PC-3 (cell line): ENCODE measurements around the gene IKZF1.

ENCODE experiments used
- CTCF ChIP-seq: fragments of 300-600 bp; sonication (generic); conservative IDR thresholded peaks from 2 replicates; pipeline ENCODE4 v1.5.1; 2017; ENCODE audit warnings: antibody characterized with exemption, low read depth, mild to moderate bottlenecking, low read length
- EZH2 ChIP-seq: fragments of 300-600 bp; sonication (generic); IDR thresholded peaks from one replicate; pipeline ENCODE4 v1.6.1; 2017; ENCODE audit warnings: antibody characterized with exemption, mild to moderate bottlenecking, low read length; ENCODE audit not compliant: unreplicated experiment

GRCh38 chr7:50359995-50360925 is 55.7 kb downstream of the IKZF1 start:
- TF ChIP-seq CTCF (no peak), EZH2 (no peak)
